Measurements from ENCODE around the gene GTPBP2. TPM values are rescaled to one million over a fixed set of nuclear protein-coding genes. Genes with fewer than 3 reads are reported as not detected.
A peak's percentile ranks its signal among the peaks of the same experiment; 100 is the strongest.

Gene GTPBP2
- total and polyA plus RNA-seq, 12 donors: 19.5 to 37.9 (median 25.5) TPM

DNA sequence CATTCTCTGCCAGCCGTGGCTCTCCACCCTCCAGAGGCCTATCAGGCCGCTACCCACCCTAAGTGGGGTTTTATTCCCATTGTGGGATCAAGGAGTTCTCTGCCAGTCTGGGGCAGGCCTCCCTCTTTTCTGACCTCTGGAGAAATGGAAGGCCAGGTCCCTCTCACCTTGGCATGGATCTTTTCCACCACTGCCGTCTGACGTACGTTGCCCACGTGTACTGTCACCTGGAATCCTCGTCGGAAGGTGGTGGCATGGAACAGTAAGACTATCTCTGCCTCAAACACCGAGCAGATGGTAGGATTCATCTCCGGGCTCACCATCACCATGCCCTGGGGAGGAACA is 7.3 kb downstream of the GTPBP2 start:
- Histone ChIP-seq H3K36me3 (peaks cover 0 to 94% (median 52%) of the 10 kb centered on the region in 9 donors), H3K4me3 (no peak overlapping the region), H3K27ac (no peak overlapping the region), H3K9me3 (no peaks in the 10 kb centered on the region), H3K4me1 (peaks cover 0 to 15% (median 7%) of the 10 kb centered on the region in 9 donors), H3K27me3 (no peaks in the 10 kb centered on the region)
- intact Hi-C loops (cut with DNase I): no loop called here
- TF ChIP-seq, protein P1, sequence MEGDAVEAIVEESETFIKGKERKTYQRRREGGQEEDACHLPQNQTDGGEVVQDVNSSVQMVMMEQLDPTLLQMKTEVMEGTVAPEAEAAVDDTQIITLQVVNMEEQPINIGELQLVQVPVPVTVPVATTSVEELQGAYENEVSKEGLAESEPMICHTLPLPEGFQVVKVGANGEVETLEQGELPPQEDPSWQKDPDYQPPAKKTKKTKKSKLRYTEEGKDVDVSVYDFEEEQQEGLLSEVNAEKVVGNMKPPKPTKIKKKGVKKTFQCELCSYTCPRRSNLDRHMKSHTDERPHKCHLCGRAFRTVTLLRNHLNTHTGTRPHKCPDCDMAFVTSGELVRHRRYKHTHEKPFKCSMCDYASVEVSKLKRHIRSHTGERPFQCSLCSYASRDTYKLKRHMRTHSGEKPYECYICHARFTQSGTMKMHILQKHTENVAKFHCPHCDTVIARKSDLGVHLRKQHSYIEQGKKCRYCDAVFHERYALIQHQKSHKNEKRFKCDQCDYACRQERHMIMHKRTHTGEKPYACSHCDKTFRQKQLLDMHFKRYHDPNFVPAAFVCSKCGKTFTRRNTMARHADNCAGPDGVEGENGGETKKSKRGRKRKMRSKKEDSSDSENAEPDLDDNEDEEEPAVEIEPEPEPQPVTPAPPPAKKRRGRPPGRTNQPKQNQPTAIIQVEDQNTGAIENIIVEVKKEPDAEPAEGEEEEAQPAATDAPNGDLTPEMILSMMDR (IDR thresholded peaks at IDR 0.05): no peak
- DNase-seq: no peak
- 94% methylated on average over 10 of the region's 10 CpGs for WGBS, 2 donors
- ATAC-seq: no peak

DNA sequence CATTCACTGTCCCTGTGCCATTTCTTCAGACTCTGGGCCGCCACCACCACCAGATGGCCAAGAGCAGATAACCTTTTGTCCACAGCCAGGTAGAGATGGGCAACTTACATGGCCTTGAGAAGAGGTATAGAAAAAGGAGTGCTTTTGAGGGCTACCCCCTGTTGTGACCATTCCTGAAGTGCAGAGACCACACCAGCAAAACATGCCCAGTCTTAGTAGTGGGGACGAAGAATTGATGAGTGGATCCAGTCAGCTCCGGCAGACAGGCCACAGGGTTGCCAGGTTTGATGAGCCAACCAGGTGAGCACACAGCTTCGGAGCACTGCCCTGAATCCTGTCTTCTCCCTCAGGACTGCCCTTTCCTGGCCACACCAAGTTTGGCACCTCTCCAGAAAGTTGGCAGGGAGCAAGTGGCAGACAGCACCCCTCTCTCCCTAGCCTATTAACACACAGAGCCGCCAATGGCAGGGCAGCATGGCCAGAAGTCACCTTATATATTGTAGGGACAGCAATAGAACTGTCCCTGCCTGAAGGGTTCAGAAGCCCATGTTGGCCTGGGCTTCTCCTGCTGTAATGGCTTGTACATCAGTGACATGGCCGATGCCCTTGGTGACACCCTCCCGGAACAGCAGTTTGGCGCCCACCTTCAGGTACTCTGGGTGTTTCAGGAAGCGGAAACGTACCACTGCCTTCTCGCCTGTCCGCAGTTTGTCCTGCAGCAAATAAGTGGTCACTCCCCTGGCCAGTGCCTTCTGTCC is 7.8 kb downstream of the GTPBP2 start:
- ATAC-seq (peak in 3 of 8 donors; percentile 5 to 25 (median 16)), DNase-seq (no peak)
- Histone ChIP-seq H3K9me3 (no peaks in the 10 kb centered on the region), H3K36me3 (peaks cover 0 to 96% (median 52%) of the 10 kb centered on the region in 9 donors), H3K4me3 (no peak overlapping the region), H3K4me1 (peaks cover 0 to 9% (median 1%) of the 10 kb centered on the region in 9 donors), H3K27me3 (no peaks in the 10 kb centered on the region), H3K27ac (no peak overlapping the region)
- intact Hi-C loops (cut with DNase I): no loop called here
- 91 to 93% methylated on average over 12 of the region's 12 CpGs for WGBS, 2 donors
- TF ChIP-seq, protein P1 (IDR thresholded peaks at IDR 0.05): no peak

DNA sequence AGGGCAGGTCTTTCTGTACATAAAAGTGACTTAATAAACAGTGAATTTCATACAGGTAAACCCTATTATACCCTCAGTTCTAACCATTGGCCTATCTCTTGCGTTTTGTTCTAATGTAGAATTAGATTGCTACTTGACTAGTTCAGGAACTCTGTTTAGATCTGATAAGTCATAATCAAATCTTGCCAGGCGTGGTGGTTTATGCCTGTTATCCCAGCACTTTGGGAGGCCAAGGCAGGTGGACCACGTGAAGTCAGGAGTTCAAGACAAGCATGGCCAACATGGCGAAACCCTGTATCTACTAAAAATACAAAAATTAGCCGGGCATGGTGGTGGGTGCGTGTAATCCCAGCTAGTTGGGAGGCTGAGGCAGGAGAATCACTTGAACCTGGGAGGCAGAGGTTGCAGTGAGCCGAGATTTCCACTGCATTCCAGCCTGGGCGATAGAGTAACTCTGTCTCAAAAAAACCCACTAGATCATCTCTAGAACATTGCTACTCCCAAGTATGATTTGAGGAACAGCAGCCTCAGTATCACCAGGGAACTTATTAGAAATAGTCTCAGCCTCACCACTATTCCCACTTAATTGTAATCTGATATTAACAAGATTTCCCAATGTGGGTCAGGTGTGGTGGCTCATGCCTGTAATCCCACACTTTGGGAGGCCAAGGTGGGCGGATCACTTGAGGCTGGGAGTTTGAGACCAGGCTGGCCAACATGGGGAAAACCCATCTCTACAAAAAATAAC is 12.2 kb downstream of the GTPBP2 start:
- ATAC-seq (no peak), DNase-seq (no peak)
- Histone ChIP-seq H3K4me1 (peaks cover 0 to 4% (median 0%) of the 10 kb centered on the region in 9 donors), H3K4me3 (no peak overlapping the region), H3K36me3 (peaks cover 0 to 93% (median 37%) of the 10 kb centered on the region in 9 donors), H3K9me3 (no peaks in the 10 kb centered on the region), H3K27ac (no peak overlapping the region), H3K27me3 (no peaks in the 10 kb centered on the region)
- TF ChIP-seq, protein P1 (IDR thresholded peaks at IDR 0.05): no peak
- intact Hi-C loops (cut with DNase I): no loop called here
- WGBS, 2 donors: 95 to 97% methylated on average over 9 of the region's 9 CpGs

DNA sequence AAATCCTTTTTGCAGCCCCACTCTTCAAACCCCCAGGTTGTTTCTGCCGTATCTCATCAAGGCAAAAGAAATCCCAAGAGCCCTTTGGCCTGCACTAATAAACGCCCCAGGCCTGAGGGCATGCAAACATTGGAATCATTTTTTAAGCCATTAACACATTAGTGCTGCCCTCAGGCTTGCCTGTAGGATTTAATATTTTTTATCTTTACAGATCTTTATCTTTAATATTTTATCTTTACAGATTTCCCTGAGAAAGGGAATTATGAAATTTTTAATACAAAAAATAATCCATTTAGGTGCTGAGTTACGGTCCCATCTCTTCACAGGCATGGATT is 14.7 kb downstream of the GTPBP2 start:
- TF ChIP-seq, protein P1 (IDR thresholded peaks at IDR 0.05): no peak
- Histone ChIP-seq H3K27ac (no peak overlapping the region), H3K4me3 (no peak overlapping the region), H3K36me3 (peaks cover 0 to 88% (median 30%) of the 10 kb centered on the region in 9 donors), H3K9me3 (no peaks in the 10 kb centered on the region), H3K27me3 (no peaks in the 10 kb centered on the region), H3K4me1 (no peaks in the 10 kb centered on the region)
- ATAC-seq (no peak), DNase-seq (no peak)
- 85 to 89% methylated on average over 3 of the region's 3 CpGs for WGBS, 2 donors
- intact Hi-C loops (cut with DNase I): no loop called here

Data from heart right ventricle (tissue), 16 donors.